WI38 (cell line): Measurements from ENCODE around the gene KLF7.

Experiments used
- H3K4me3 ChIP-seq: 2 replicates; pipeline ENCODE4 v1.5.1; 2011; ENCODE audit warnings: low read depth, mild to moderate bottlenecking, control low read depth, low read length
- TF ChIP-seq, protein P1 (sequence below): IDR thresholded peaks from 2 replicates; pipeline ENCODE4 v1.5.1; 2012; ENCODE audit warnings: low read depth, mild to moderate bottlenecking, control low read depth, low read length

KLF7 gene

GRCh38 chr2:207132019-207132418, 33.7 kb downstream of the KLF7 start:
- no peak overlapping the region for H3K4me3 ChIP-seq
- TF ChIP-seq, protein P1, sequence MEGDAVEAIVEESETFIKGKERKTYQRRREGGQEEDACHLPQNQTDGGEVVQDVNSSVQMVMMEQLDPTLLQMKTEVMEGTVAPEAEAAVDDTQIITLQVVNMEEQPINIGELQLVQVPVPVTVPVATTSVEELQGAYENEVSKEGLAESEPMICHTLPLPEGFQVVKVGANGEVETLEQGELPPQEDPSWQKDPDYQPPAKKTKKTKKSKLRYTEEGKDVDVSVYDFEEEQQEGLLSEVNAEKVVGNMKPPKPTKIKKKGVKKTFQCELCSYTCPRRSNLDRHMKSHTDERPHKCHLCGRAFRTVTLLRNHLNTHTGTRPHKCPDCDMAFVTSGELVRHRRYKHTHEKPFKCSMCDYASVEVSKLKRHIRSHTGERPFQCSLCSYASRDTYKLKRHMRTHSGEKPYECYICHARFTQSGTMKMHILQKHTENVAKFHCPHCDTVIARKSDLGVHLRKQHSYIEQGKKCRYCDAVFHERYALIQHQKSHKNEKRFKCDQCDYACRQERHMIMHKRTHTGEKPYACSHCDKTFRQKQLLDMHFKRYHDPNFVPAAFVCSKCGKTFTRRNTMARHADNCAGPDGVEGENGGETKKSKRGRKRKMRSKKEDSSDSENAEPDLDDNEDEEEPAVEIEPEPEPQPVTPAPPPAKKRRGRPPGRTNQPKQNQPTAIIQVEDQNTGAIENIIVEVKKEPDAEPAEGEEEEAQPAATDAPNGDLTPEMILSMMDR: no peak

DNA sequence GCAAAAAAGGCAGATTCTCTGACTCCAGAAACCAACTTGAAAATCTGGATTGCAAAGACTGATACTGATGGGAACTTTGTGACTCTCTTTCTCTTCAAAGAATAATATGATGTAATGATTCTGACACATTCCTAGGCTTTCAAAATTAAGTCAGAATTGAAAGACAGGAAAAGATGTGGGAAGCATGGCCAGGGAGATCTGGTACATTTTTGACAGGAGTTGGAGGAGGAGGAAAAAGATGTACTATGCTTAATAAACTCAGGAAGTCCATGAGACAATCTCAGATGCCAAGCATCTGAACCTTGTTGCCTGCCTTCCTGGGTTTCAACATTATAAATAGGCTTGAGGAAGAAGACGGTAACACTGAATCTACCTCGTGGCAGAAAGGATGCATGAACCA, 34.2 kb downstream of the KLF7 start:
- H3K4me3 ChIP-seq: no peak overlapping the region
- TF ChIP-seq, protein P1: no peak

GRCh38 chr2:207130958-207131521, 34.7 kb downstream of the KLF7 start:
- H3K4me3 ChIP-seq: no peak overlapping the region
- TF ChIP-seq, protein P1: no peak

DNA sequence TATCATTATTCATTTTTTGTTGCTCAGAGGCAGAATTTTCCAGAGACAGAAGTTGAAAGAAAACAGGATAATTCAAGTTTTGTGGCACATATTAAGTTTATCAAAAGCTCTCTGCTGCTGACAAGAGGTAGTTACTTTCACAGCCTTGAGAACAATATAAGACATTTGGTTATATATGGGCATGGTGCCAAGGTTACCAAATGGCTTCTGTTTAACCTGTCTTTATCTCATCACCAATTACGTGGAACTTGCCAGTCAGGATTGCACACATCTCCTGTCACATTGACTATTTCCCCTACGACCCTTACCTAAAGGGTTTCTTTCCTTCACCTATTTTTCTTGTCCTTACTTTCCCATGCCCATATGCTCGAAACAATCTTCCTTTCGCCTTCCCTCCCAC, 35.9 kb downstream of the KLF7 start:
- TF ChIP-seq, protein P1: no peak
- H3K4me3 ChIP-seq: no peak overlapping the region

GRCh38 chr2:207128867-207129266, 36.9 kb downstream of the KLF7 start:
- TF ChIP-seq, protein P1: no peak
- no peak overlapping the region for H3K4me3 ChIP-seq

- TF ChIP-seq, protein P1: no peak
- H3K4me3 ChIP-seq: no peak overlapping the region
These were observed 38.9 kb downstream of the KLF7 start for GRCh38 chr2:207126724-207127308.

DNA sequence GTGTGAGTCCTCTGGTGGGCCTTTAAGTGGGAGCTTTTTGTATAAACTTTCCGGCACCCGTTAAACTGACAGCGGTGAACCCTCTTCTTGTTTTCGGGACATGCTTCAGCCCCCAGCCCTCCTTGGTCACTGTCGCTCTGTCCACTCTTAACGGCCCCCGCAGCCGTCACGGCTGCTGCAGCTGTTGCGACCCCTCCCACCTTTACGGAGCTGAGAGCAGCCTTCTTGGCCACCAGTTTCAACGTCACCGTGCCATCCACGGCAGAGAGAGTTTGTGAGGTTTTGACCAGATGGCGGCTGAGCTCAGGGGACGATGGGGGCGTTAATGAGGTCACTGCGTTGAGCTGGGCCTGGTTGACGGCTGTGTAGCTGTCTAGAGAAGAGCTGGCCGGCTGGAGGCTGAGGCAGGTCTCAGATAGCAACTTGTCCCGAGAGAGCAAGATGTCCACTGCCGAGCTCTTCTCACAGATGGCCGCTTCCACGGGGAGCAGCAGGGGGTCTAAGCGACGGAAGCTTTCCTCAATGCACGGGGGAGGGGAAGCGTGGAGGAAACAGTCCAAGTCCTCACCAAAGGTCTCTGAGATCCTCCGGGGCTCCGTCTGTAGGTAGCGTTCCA, 41.9 kb downstream of the KLF7 start:
- H3K4me3 ChIP-seq: no peak overlapping the region
- TF ChIP-seq, protein P1: no peak
